Mammary microvascular endothelial cell (primary cell): ENCODE data around the gene DLGAP3. TPM values are rescaled to one million over a fixed set of nuclear protein-coding genes. Genes with fewer than 3 reads are reported as not detected.

ENCODE experiments used
- total RNA-seq: library from RNA; depleted of rRNA; stranded (reverse); fragments of >200 nt; gene quantifications from 2 replicates; pipeline ENCODE4 v1.2.3, GENCODE V29; 2015

DLGAP3 gene, protein sequence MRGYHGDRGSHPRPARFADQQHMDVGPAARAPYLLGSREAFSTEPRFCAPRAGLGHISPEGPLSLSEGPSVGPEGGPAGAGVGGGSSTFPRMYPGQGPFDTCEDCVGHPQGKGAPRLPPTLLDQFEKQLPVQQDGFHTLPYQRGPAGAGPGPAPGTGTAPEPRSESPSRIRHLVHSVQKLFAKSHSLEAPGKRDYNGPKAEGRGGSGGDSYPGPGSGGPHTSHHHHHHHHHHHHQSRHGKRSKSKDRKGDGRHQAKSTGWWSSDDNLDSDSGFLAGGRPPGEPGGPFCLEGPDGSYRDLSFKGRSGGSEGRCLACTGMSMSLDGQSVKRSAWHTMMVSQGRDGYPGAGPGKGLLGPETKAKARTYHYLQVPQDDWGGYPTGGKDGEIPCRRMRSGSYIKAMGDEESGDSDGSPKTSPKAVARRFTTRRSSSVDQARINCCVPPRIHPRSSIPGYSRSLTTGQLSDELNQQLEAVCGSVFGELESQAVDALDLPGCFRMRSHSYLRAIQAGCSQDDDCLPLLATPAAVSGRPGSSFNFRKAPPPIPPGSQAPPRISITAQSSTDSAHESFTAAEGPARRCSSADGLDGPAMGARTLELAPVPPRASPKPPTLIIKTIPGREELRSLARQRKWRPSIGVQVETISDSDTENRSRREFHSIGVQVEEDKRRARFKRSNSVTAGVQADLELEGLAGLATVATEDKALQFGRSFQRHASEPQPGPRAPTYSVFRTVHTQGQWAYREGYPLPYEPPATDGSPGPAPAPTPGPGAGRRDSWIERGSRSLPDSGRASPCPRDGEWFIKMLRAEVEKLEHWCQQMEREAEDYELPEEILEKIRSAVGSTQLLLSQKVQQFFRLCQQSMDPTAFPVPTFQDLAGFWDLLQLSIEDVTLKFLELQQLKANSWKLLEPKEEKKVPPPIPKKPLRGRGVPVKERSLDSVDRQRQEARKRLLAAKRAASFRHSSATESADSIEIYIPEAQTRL
- total RNA-seq = not detected in 2 replicates

DNA sequence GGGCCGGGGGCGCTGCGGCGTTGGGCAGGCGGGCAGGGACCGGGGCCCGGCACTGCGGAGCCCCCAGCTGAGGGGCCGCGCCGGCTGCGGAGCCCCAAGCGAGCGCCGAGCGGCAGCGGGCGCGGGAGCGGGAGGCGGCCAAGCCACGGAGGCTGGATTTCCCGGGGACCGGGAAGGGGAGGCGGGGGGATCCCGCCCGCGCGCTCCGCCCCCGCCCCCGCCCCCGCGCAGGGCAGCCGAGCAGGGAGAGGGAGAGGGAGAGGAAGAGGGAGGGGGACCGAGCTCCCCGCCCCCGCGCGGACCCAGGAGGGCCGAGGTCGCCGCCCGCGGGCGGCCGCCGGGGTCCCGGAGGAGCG lies at the start of gene DLGAP3:
TSS of gene DLGAP3 (minus strand) at position 154 of the 356 bp plus-strand sequence. CDS start 24,267 bp downstream, outside the sequence.

GRCh38 chr1:34859446-34860200 lies 69.8 kb downstream of the DLGAP3 start, which contains the start of gene SMIM12:
Gene SMIM12, minus strand, starts transcription at chr1:34859749. Its CDS starts 3,772 bp downstream, at chr1:34855977.

Other genes with a start within 250 kb of the DLGAP3 start
- gene GJB5, start 174.6 kb downstream of the DLGAP3 start, total RNA-seq = not detected in 2 replicates
- not detected in 2 replicates for gene GJB4, start 169.9 kb downstream of the DLGAP3 start, total RNA-seq
- gene GJB3, start 148.4 kb downstream of the DLGAP3 start, total RNA-seq = not detected in 2 replicates
- gene GJA4, start 136.7 kb downstream of the DLGAP3 start, total RNA-seq = 0.33 and 0.98 TPM in 2 replicates
- 45.5 and 68.4 TPM in 2 replicates for gene SMIM12, start 69.9 kb downstream of the DLGAP3 start, total RNA-seq
- 37.3 and 41.0 TPM in 2 replicates for gene TMEM35B, start 55.7 kb upstream of the DLGAP3 start, total RNA-seq
- 6.2 and 10.2 TPM in 2 replicates for gene ZMYM6, start 102.3 kb upstream of the DLGAP3 start, total RNA-seq
- gene ZMYM1, start 149.7 kb upstream of the DLGAP3 start, total RNA-seq = 11.7 and 19.8 TPM in 2 replicates